Middle frontal gyrus (tissue), 1 donor: ENCODE results near the gene LEO1.
A peak's percentile ranks its signal among the peaks of the same experiment; 100 is the strongest.

Source experiments
- DNase-seq: peaks from one replicate; pipeline ENCODE4 v3.0.0-alpha.2; 2015; ENCODE audit warnings: low spot score; ENCODE audit errors: extremely low spot score

LEO1 gene

DNA sequence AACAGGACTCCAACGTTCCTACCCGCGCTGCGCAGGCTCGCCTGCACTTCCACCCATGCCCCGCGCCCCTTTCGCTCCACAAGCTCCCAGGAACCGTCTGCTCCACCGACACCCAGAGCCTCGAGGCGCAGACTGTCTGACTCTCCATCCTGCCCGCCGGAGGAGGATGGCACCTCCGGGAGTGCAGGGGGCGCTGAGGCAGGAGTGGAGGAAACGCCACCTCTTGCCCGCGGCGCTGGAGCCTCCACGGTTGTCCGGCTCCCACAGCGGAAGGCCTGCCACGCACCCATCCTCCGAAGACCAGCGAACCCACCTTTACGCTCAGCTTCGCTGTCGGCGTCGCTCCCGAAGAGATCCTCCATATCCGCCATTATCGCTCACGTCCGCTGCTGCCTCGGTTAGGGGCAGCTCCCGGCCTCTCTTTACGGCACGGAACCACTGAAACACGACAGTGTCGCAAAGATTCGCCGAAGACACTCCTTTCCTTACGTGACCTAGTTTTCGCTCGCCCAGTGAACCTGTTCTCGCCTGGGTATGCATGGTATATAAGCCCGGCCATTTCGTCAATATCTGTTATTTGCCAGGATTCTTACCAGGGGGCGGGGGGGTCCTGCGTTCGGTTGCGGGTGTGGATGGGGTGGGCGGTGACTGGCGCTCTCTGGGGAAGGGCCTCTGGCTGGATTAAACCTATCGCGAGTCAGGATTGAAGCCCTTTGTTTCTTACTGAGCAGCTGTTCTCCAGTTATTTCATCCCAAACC, at the start of gene LEO1:
TSS of gene LEO1 (minus strand) at position 404 of the 759 bp plus-strand sequence. CDS start at position 371, 33 bp downstream.
- DNase-seq = peak; percentile 91

DNA sequence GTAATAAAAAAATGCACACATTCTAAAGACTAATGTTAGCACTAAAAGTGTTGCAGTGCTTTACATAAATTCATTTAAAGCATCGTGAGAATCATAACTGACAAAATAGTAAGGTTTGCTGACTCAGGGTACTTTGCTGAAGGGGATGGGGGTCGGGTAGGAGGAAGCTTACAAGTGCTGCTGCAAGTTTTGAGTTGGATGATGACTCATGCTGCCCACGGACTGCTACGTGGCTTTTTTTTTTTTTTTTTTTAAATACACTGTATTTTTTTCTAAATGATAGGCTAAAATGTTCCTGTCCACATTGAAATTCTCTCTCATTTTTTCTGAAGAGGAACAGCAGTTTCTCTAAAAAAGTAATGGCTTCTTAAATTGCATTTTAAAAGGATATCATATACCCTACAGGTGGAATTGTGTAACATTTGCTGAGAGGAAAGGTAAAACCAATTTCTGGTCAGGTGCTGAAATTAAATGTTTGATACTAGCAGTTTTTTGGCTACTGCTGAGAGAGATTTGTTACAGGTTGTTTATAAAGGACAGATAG, 49.6 kb upstream of the LEO1 start:
- no peak for DNase-seq

DNA sequence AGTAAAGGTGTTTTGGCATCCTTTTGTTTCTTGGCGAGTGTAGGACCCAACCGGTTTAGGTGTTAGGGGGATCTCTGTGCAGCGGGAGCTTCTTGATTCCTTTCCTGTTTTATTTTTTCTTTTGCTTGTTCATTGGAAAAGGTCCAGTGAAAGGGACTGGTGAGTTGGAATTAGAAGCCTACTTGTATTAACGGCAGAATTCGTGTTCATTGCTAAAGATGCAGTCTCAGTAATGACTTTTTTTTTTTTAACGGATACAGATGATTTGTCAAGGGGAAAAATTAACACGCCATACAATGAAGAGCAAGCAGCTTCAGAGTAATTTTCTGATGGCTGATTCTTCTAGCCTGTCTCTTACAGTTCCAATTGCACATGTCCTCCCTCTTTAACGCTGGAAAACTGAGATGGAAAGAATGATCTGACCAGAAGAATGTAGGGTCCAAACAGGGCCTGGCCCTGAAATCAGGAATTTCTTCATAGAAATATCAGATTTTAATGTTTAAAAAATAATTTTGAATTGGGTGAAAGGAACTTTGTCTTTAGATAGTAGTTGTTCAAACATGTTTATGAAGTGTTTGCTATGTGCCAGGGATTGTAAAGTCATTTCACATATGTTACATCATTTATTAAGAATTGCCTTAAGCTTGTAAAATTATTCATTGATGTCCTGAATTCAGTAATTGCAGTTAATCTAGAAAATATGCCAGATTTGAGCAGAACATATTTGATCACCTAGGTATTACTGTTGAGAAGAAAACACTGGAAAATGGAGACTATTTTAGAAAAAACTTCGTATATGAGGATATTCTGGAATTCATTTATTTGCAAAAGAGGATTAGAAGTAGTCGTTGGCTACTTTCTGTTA, 48.9 kb upstream of the LEO1 start:
- DNase-seq = no peak

DNA sequence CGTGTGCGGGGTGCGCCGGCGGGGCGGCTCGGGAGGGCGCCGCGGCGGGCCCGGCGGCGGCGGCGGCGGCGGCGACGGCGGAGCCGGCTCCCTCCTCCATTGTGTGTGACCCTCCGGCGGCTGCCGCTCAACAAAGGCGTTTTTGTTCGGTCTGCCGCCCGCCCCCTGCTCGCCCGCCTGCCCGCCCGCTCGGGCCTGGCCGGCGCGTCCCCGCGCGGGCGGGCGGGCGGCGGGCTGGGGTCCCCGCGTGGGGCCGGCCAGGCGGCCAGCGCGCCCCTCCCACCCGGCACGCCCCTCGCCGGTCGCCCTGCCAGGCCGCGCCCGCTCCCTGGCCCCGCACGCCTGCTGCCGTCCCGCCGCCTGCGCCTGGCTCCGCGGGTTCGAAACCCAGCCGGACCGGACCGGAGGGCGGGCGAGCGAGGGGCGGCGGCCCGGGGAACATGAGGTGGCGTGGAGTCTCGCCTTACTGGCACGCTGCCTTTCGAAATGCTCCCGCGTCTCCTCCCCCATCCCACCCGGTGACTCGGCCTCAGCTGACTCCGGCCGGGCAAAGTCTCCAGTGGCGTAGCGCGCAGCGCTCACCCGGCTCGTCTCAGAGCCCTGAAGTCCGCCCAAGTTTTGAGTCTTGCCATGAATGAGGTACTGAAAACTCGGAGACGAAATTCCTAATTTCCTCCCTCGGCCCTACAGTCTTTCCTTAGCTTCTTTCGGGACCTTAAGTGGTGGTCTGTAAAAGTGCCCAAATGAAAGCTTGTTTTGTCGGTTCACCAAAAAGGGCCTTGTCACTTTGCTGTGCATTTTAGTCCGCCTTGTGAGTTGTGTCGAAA, 48.0 kb upstream of the LEO1 start:
- DNase-seq = peak; percentile 63

DNA sequence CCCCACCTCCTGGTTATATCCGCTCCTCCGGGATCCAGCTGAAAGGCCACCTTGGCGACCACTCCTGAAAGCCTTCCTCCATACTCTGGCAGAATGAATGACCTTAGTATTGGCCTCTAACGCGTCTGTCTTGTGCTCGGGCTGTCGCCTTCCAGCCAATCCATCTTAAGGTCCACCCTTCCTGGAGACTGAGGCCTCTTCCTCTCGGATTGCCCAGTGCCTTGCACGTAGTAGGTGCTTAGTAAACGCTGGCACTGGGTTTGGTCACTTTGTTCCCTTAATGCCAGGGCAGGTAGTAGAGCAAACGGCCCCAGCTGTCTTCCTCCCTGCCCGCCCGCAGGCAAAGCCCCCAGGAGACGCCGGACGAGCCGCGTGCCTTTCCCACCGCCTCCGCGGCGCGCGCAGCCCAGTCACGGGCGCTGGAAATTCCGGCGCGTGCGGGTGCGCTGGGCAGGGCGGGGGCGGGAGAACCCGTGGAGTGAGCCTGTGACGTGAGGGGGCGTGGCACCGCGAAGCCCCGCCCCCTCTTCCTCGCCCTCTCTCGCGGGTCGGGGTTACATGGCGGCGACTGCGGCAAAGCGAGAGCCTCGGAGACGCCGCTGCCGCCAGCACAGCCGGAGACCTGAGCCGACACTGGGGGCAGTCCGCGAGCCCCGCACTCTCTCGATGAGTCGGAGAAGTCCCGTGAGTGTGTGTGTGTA, 47.3 kb upstream of the LEO1 start, which contains the start of gene MAPK6:
TSS of gene MAPK6 (plus strand) at position 527 of the 701 bp plus-strand sequence. CDS start 27,242 bp downstream, outside the sequence.
- peak; percentile 87 for DNase-seq

DNA sequence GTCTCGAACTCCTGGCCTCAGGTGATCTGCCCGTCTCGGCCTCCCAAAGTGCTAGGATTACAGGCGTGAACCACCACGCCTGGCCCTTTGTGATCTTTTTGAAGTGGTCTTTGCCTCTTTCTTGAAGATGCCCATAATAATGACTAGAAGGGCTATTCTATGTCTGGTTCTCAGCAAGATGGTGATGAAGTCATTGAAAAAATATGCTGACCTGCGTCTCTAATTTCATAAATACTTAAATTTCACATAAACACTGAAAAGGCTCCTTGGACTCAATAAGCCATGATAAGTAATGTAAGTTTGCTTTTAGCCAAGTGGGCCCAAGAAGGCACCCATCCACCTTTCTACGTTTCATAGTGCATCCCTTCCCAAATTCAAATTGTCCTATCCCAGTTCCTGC, 46.7 kb upstream of the LEO1 start:
- no peak for DNase-seq

DNA sequence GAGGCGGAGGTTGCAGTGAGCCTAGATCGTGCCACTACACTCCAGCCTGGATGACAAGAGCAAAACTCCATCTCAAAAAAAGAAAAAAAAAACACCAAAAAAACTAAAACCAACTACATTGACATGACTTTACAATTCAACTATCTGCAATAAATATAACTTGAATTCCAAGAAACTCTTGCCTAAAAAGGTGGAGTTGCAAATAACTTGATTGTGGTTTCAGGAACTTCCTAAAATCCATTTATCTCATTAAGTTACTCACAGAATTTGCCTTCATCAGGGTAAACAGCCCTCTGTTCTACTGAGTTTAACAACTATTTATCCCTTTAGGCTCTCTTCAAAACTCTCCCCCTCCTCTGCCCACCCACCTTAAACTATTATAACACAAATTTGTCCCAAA, 44.7 kb upstream of the LEO1 start:
- no peak for DNase-seq

DNA sequence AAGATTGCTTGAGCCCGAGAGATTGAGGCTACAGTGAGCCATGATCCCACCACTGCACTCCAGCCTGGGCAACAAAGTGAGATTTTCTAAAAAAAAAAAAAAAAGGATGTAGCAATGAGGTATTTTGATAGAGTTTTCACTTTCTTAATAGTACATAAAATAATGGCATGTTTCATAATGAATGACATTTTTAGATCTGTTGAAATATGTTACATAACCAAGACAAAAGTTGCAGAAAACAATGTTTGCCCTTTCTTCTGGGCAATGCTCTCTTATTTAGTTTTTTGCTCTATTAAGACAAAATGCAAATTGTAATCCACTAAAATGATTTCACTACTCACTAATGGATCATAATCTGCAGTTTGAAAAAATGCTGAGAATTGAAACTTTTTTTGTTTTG, 43.0 kb upstream of the LEO1 start:
- DNase-seq = no peak

DNA sequence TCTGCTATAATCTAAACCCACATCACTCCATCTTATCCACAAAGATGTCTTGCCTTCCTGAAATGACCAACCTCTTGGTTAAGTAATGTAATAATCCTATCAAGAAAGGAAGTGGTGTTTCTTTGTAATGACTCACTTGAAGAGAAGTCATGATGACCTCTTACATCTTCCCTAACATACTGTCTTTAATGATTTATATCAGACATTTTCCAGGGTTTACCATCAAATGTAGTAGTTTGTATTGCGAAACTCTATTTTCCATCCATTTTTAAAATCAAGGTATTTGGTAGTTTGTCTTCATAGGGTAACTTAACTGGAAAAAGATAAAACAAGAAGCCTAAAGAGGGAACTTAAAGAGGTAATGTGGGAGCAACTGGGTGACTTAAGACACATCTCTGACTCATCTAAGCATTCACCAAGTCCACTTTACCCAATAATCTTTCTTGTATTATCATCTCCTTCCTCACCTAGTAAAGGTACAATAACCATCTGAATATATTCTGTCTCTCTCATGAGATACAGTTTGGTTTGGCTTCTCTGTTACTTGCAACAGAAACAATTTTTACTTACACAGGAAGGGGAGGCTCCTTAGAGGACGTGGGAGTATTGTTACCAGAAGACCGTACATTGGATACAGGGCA, 41.7 kb upstream of the LEO1 start:
- no peak for DNase-seq

DNA sequence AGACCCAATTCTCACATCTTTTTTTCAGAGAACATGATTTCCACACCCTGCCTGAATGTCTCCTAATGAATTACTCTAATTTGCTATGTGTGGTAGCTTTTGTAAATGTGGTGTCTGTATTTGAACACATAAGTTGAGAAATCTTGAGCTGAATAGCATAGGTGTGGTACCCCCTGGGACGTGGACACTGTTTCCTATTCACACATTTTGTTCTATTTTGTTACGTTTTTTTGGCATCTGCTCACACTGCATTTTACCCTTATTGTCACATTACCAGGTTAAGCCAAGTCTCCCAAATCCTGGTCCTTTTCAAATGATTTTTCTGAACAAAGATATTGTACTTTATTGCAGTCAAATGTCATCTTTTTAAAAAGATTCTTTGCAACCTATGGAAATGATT, 40.6 kb upstream of the LEO1 start:
- DNase-seq = no peak

DNA sequence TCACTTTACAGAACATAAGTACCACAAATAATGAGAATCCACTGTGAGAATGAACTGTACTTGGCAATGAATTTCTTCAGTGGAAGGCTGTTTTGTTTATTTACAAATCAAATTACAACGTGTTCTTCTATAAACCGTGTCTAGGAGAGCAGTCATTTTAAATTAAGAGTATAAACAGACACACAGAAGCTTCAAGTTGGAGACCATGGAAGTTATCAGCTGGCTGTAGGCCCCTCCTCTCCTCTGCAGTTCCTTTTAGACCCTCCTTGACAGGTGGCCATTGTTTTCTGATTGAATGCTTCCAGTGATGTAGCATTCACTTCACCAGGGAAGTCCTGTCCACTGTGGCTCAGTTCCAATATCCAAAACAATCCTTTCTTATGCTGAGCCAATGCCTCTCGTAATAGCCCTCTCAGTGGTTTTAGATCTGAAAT, 40.1 kb upstream of the LEO1 start:
- DNase-seq = no peak

DNA sequence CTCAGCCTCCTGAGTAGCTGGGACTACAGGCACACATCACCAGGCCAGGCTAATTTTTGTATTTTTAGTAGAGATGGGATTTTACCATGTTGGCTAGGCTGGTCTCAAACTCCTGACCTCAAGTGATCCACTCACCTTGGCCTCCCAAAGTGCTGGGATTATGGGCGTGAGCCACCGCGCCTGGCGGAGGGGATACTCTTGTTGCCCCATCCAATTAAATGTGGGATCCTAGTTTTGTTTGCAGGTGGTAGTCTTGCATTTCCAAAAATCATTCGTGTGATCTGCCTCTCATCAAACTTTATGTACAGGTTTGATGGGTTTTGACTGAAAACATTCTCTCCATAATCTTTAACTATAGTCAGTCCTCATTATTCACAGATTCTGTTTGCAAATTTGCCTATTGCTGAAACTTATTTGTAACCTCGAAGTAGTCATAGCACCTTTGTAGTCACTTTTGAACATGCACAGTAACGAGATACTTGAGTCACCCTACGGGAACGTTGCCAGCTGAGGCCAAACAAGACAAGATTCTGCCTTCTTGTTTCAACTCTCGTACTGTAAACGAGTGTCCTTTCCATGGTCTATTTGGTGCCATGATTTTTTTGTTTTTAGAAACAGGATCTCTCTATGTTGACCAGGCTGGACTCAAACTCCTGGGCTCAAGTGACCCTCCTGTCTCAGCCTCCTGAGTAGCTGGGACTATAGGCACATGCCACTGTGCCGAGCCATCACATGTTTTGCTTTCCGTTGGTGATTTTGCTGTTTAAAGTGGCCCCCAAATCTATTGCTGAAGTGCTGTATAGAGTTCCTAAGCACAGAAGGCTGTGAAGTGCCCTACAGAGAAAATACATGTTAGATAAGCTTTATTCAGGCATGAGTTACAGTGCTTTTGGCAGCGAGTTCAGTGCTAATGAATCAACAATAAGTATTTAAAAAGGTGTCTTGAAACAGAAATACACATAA, 39.3 kb upstream of the LEO1 start:
- no peak for DNase-seq

DNA sequence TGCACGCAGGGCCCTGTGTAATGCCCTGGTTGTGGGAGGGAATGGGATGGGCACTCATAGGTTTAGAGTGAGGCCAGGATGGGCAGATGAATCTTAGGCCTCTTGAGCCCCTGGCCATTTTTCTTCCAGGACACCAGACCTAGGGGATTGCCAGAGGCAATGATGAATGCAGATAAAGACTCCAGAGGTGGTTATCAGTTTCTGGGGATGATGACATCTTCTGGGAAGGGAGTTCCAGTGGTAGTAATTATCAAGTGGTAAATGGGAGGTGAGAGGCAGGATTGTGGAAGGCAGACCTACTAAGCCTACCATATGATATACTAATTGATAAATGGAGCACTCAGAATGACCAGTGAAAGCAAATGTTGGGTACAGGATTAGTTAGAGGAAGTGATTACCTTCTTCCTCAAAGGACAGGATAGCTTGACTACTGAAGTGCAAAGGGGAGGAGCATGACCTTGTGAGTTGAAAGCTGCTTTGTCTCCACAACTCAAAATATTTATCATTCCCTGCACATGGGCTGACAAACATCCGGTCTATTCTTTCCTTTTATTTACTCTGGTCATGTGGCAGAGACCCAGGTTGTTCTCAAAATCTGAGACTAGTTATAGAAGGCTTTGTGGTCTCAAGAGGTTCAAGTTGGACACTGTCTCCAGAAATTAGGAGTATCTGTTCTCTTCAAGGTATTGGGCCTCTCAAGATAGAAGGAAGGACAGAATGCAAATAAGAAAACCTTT, 37.3 kb upstream of the LEO1 start:
- DNase-seq = no peak

DNA sequence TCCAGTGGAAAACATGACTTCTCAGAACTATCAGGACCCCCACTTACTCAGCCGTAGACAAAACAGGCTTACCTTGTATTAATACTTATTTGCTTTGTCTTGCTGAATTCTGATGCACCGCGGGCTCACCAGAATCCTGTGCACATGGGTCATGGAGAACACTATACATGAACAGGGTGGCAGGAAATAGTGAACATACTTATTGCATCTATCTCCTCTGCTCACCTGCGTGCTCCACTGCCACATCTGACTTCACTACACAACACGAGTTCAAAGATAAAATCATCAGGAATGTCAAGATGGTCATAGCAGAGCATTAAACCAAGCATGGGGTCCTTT, 36.8 kb upstream of the LEO1 start:
- DNase-seq = no peak

DNA sequence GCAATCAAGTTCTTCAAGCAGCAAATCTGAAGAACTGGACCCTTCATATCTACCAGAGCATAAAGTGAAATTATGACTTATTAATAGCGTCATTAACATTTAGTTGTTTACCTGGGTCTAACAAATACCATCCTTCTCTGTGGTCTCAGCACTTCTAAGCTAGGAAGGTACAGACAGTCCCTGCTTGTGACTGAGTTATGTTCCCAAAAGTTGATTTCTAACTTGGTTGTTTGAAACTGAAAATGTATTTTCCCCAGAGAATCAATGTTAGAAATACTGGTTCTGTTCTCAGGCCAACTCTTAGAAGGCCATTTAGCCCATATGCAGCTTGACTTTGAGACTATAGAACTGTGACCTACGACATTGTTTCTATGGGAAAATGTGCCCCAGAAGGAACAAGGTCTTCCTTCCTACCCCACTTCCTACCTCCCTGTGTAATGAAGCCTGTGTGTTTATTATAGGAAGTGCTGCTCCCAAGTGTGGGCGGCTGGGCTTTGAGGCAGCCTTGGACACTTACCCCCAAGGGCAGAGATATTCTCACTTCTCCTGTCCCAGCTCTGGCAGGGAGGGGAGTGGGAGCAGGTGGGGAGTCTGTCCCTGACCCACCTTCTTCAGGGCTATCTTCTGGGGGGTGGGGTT, 35.2 kb upstream of the LEO1 start:
- no peak for DNase-seq

DNA sequence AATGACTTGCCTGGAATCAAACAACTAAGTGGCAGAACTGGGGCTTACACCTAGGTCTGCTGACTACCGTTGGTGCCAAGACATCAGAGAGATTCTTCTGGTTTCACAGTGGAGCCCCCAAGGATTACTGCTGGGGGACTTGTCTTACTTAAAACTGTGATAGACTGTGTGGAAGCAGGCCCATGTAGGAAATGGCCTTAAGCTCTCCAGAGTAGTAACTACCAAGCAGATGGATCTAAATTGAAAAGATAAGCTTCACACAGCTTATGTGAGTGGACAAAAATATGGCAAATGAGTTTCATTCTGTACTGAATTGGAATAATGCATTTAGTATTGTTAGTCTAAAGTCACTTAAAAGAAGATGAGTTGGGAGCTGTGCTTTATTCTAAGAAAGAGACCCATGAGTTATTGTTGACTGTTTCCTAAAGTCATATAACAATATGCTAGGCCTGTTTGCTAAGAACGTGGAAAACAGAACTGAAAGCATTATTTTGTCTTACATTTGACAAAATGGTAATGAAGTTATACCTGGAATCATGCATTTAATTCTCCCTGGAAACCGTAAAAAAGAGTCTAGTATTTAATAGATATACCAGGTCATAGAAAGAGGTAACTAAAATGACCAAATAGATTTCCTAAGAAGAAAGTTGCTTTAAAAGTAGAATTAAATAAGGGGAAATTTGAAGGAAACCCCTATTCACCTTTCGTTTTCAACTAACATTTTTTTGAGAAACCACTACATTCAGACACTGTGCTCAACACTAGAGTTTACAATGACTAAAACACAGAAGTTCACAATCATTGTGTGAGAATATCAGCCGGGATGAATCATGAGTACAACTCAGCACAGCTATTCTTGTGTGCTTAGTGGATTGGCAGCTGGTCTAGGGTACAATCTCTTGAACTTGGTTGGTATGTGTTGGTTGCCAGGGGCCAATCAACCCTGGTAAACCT, 34.4 kb upstream of the LEO1 start:
- DNase-seq = no peak

DNA sequence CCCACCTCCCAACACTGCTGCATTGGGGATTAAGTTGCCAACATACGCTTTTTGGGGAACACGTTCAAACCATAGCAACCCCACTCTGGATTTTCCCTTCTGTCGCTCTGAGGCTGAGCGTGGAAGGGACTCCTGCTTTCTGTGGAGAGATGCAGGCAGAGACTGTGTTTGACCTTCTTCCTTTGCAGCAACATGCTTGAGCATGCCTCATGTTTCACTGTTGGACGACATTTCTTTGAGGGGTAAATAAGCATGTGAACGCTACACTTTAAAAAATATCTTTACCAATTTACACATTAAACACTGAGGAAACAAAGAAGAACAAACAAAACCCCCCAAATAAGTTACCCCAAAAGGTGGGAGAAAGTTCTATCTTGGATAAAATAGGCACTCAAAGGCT, 33.2 kb upstream of the LEO1 start:
- no peak for DNase-seq
